GM12874 (cell line): ENCODE data around the gene TEX26.

Experiments used
- TF ChIP-seq, protein P1 (sequence below): IDR thresholded peaks from 2 replicates; pipeline ENCODE4 v1.5.1; 2011; ENCODE audit warnings: low read depth, mild to moderate bottlenecking, control low read depth, low read length, moderate library complexity; ENCODE audit not compliant: insufficient read depth

Gene TEX26

DNA sequence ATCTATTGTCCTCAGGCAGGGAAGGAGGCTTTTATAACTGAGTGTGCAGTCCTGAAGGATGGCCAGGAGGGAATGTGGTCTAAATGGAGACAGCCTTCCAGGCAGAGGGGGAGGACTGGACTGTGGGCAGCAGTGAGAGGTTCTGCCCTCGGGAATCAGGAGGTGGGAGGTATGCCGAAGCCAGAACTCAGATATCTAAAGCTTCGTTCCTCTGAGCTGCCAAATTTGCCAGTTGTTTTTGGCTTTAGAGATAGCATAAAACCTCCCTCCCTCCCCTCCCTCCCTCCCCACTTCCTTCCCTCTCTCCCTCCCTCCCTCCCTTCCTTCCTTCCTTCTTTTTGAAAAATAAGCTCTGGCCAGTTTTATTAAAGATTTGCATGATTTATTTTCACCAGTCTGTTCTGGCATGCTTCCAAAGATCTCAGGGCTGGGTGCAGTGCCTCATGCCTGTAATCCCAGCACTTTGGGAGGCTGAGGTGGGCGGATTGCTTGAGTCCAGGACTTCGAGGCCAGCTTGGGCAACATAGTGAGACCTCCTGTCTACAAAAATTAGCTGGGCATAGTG is 24.0 kb upstream of the TEX26 start:
- TF ChIP-seq, protein P1, sequence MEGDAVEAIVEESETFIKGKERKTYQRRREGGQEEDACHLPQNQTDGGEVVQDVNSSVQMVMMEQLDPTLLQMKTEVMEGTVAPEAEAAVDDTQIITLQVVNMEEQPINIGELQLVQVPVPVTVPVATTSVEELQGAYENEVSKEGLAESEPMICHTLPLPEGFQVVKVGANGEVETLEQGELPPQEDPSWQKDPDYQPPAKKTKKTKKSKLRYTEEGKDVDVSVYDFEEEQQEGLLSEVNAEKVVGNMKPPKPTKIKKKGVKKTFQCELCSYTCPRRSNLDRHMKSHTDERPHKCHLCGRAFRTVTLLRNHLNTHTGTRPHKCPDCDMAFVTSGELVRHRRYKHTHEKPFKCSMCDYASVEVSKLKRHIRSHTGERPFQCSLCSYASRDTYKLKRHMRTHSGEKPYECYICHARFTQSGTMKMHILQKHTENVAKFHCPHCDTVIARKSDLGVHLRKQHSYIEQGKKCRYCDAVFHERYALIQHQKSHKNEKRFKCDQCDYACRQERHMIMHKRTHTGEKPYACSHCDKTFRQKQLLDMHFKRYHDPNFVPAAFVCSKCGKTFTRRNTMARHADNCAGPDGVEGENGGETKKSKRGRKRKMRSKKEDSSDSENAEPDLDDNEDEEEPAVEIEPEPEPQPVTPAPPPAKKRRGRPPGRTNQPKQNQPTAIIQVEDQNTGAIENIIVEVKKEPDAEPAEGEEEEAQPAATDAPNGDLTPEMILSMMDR: no peak

DNA sequence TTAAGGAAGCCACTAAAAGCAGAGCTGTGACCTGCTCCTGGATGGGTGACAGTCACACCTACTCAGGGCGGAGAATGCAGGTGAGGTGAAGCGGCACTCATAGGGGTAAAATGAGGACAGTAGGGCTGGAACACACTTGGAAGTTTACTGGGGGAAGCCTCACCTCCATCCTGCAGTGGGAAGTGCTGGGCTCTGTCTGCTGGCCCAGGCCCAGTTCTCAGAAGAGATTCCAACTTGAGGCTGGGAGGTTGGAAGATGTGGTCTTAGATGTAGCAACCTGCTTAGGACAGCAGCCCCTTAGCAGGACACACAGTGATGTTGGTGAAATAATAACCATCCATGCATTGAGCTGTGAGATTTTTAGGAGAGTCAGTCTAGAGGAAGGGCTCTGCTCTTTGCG is 21.8 kb upstream of the TEX26 start:
- TF ChIP-seq, protein P1: no peak

DNA sequence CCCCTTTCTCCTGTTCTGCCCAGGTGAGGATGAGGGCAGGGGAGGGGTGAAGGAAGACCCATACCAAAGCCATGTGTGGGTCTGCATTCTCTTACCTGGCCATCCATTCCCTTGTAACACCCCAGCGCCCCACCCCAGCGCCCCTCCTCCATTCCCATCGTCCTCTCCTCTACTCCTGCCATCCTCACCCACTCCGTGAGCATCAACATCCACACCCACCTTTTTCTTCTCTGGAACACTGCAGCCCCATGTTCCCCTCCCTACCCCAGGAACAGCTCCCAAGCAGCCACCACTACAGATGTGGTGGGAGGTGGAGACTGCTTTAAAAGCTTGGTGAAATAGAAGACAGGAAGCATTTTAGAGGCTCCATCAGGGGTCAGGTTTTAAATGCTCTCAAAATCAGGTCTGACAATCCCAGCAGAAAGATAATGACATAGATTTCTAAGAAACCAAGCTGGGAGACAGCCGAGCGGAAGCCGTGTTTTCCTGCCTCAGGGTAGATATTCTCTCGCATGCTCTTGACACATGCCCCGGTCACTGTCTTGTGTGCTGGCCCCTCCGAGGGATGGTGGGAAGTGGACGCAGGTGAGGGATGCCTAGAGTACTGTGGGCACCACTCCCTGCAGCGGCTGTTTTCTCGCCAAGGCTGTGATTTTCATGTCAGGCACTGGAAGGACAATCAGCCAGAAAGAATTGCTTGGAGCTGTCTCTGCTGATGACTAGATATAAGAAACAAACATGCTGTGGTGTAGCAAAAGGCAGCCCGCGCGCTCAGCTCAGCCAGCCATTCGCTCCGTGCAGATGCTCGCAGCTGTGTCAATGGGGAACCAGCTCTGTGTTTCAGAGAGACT is 16.5 kb upstream of the TEX26 start:
- TF ChIP-seq, protein P1: no peak

DNA sequence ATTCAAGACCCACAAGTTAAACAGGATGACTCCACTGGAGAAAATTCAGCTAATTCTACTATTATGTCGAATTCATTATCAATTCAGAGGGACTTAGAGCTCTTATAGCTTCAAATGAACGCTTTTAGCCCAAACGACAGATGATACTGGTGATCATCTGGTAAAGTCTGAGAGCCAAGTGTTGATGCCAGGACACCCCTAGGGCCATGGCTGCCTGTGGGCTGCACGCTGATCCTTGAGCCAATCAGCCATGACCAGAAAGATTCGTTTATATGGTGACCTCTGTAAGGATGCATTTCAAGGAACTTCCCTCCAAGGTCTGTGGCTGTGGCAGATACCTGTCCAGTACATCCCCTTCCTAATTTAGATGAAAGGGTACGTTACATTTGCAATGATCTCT is 15.5 kb upstream of the TEX26 start:
- TF ChIP-seq, protein P1: no peak

DNA sequence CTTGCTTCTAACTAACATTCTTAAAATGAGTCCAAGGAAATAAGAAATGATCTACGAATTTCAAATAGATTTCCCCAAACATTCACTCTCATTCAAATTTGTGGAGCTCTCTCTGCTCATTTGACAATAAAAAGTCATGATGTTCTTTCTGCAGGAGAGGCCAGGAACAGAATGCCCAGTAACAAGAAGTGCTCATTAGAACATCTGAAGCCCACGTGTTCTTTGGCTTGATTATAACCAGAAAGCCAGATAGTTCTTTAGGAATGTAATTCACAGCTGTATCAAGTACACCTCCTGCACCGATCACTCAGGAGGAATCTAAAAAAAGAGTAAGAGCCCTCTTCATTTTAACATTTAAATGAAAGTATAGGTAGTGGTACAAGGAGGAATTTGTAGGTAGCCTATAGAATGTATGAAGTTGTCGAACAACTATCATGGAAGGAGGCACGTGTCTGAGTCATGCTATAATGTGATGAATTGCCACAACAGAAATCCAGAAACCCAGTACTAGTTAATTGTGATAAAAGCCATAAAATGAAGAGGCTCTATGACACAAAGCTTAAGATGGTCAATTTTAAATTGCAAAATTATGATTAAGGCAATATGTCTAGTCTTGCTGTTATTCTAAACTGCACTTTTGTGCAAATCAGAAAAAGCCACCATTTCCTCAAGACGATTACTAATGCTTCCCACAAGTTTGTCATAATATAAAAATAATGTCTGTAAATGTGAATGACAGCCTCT is 13.6 kb upstream of the TEX26 start:
- TF ChIP-seq, protein P1: no peak

DNA sequence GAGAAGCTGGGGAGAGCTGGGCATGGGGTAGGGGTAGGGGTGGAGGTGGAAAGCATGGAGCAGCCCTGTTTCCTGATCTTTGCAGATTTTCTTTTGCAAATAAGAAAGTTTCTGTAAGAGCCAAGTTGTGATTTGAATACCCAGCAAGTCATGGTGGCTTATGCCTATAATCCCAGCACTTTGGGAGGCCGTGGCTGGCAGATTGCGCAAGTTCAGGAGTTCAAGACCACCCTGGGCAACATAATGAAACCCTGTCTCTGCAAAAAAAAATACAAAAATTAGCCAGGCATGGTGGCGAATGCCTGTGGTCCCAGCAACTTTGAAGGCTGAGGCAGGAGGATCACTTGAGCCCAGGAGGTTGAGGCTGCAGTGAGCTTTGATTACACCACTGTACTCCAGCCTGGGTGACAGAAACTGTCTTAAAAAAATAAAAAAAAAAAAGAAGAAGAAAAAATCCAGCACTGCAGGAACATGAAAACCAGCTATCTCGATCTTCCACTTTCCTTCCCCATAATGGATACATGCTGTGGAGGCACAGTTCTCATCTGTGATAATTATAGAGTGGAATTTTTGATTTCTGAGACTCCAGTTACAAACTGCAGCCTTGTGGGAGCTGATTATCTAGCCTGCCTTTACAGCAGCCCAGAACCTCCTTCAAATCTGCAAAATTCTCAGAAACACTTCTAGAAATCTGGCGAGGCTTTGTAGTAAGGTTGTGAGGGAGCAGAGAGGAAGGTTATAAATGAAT is 12.1 kb upstream of the TEX26 start:
- TF ChIP-seq, protein P1: no peak

DNA sequence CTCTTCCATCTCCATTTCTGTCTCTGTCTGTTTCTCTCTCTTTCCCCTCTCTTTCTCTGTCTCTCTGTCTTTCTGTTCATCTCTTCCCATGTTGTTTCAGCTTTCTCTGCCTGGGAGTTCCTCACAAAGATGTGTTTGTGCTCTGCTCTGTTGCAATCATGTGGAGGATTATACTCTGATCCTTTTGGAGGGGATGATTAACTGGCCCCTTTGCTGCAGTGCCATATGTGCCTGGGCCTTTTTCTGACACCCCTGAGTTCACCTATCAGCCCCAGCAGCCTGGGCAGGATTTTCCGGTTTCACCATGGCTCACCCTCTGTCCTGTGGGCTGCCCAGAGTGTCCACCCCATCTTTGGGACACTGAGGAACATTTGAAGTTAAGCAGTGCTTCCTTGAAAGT is 9.0 kb upstream of the TEX26 start:
- TF ChIP-seq, protein P1: no peak
